ENCODE results near the gene SGCD.

GRCh38 chr5:156395306-156395675, 68.3 kb downstream of the SGCD start:
- TF ChIP-seq CTCF (IDR thresholded peaks at IDR 0.05): no peak
- no peak for TF ChIP-seq SIN3A (IDR thresholded peaks at IDR 0.05; ENCODE audit: borderline replicate concordance, insufficient read depth, low read depth, low read length)
- no peak for TF ChIP-seq POLR2AphosphoS5 (IDR thresholded peaks at IDR 0.05; ENCODE audit: low read depth, low read length)
- TF ChIP-seq REST (IDR thresholded peaks at IDR 0.05; ENCODE audit: insufficient read depth in 1 of 2, low read depth in 2 of 2, low read length in 1 of 2): no peak

All from Panc1 (cell line).